ENCODE measurements around the gene TLR9.

Gene TLR9

DNA sequence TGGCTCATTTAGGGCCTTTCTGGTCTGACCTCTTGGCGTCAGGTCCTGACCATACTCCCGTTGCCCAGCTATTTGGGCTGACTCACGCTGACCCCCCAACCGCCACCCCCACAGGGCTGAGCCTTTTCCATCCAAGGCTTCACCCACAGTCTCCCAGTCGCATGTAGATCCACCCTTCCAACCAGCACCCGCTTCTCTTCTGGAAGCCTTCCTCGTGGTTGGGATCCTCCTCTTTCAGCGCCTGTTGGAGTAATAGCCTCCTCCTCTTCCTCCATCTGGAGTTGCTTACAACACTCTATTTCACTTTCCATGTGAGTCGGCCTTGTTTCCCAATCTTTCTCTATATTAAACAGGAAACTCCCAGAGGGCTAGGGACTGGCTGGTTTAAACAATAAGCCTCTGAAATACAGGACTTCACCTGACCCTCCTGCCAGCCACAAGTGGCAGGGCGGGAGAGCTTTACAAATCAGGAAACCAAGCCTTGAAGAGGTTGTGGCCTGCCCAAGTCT, 29.6 kb downstream of the TLR9 start:
- H3K9me3 ChIP-seq (ENCODE audit: severe bottlenecking) = no peaks in the 10 kb centered on the region
- no peak overlapping the region for H3K27ac ChIP-seq (ENCODE audit: poor library complexity, severe bottlenecking)
- no peak for DNase-seq (ENCODE audit: low spot score)
- no peaks in the 10 kb centered on the region for H3K27me3 ChIP-seq (ENCODE audit: insufficient read depth, poor library complexity, severe bottlenecking)
- peaks cover 13% of the 10 kb centered on the region for H3K4me1 ChIP-seq (ENCODE audit: insufficient read depth, poor library complexity, severe bottlenecking)
- no peak overlapping the region for H3K4me3 ChIP-seq (ENCODE audit: severe bottlenecking)
- peak; percentile 4; the same call in 1 of the 3 replicates for ATAC-seq (ENCODE audit: low read depth)
- peaks cover 18% of the 10 kb centered on the region for H3K36me3 ChIP-seq (ENCODE audit: low read depth)
- TF ChIP-seq, protein P1, sequence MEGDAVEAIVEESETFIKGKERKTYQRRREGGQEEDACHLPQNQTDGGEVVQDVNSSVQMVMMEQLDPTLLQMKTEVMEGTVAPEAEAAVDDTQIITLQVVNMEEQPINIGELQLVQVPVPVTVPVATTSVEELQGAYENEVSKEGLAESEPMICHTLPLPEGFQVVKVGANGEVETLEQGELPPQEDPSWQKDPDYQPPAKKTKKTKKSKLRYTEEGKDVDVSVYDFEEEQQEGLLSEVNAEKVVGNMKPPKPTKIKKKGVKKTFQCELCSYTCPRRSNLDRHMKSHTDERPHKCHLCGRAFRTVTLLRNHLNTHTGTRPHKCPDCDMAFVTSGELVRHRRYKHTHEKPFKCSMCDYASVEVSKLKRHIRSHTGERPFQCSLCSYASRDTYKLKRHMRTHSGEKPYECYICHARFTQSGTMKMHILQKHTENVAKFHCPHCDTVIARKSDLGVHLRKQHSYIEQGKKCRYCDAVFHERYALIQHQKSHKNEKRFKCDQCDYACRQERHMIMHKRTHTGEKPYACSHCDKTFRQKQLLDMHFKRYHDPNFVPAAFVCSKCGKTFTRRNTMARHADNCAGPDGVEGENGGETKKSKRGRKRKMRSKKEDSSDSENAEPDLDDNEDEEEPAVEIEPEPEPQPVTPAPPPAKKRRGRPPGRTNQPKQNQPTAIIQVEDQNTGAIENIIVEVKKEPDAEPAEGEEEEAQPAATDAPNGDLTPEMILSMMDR (IDR thresholded peaks at IDR 0.05; ENCODE audit: poor library complexity, severe bottlenecking) = no peak

DNA sequence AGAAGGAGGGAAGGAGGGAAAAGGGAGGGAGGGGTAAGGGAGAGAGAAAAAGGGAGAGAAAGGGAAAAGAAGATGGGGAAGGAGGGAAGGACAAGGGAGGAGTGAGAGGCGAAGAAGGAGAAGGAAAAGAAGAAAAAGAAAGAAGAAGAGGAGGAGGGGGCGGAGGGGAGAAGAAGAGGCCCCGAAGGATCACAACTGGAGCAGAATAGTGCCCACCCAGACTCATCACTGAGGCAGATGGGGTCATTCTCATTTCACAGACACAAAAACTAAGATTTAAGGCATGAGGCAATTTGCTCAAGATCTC, 30.2 kb downstream of the TLR9 start:
- Histone ChIP-seq H3K4me3 (ENCODE audit: severe bottlenecking) (no peak overlapping the region), H3K9me3 (ENCODE audit: severe bottlenecking) (no peaks in the 10 kb centered on the region), H3K27me3 (ENCODE audit: insufficient read depth, poor library complexity, severe bottlenecking) (no peaks in the 10 kb centered on the region), H3K36me3 (ENCODE audit: low read depth) (peaks cover 12% of the 10 kb centered on the region), H3K4me1 (ENCODE audit: insufficient read depth, poor library complexity, severe bottlenecking) (peaks cover 13% of the 10 kb centered on the region), H3K27ac (ENCODE audit: poor library complexity, severe bottlenecking) (no peak overlapping the region)
- no peak for DNase-seq (ENCODE audit: low spot score)
- TF ChIP-seq, protein P1 (IDR thresholded peaks at IDR 0.05; ENCODE audit: poor library complexity, severe bottlenecking) = no peak
- ATAC-seq (ENCODE audit: low read depth) = no peak

DNA sequence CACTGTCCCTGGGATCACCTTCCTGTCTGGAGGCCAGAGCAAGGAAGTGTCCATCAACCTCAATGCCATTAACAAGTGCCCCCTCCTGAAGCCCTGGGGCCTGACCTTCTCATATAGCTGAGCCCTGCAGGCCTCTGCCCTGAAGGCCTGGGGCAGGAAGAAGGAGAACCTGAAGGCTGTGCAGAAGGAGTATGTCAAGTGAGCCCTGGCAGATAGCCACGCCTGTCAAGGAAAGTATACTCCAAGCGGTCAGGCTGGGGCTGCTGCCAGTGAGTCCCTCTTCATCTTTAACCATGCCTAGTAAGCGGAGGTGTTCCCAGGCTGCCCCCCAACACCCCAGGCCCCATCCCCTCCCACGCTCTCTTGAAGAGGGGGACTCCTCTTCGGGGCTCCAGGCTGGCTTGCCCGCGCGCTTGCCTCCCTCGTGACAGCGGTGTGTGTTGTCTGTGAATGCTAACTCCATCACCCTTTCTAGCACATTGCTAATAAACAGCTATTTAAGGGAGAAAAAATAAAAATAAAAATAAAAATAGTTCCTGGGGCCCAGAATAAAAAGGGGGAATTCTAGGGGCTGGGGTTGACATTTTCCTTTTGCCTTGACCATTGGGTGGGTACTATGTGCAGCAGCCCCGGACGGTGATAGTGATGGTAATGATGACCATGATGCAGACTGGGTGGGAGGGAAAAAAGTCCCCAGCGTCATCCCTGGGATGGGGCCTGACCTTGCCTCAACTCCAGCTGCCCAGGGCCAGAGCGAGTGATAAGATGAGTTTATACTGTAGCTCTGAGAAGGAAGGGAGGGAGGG, 30.8 kb downstream of the TLR9 start:
- H3K36me3 ChIP-seq (ENCODE audit: low read depth) = peaks cover 6% of the 10 kb centered on the region
- peaks cover 13% of the 10 kb centered on the region for H3K4me1 ChIP-seq (ENCODE audit: insufficient read depth, poor library complexity, severe bottlenecking)
- no peak overlapping the region for H3K27ac ChIP-seq (ENCODE audit: poor library complexity, severe bottlenecking)
- TF ChIP-seq, protein P1 (IDR thresholded peaks at IDR 0.05; ENCODE audit: poor library complexity, severe bottlenecking) = no peak
- no peaks in the 10 kb centered on the region for H3K27me3 ChIP-seq (ENCODE audit: insufficient read depth, poor library complexity, severe bottlenecking)
- DNase-seq (ENCODE audit: low spot score) (no peak), ATAC-seq (ENCODE audit: low read depth) (no peak)
- H3K4me3 ChIP-seq (ENCODE audit: severe bottlenecking) = no peak overlapping the region
- H3K9me3 ChIP-seq (ENCODE audit: severe bottlenecking) = no peaks in the 10 kb centered on the region

DNA sequence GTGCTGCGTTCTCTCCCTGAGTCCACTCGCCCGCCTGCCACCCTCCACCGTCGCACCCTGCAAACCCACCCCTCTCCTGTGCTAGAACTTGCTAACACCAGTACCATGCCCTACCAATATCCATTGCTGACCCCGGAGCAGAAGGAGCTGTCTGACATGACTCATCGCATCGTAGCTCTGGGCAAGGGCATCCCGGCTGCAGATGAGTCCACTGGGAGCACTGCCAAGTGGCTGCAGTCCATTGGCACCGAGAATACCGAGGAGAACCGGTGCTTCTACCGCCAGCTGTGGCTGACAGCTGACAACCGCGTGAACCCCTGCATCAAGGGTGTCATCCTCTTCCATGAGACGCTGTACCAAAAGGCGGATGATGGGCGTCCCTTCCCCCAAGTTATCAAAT, 32.4 kb downstream of the TLR9 start:
- Histone ChIP-seq H3K4me3 (ENCODE audit: severe bottlenecking) (no peak overlapping the region), H3K27me3 (ENCODE audit: insufficient read depth, poor library complexity, severe bottlenecking) (no peaks in the 10 kb centered on the region), H3K9me3 (ENCODE audit: severe bottlenecking) (no peaks in the 10 kb centered on the region), H3K4me1 (ENCODE audit: insufficient read depth, poor library complexity, severe bottlenecking) (peaks cover 13% of the 10 kb centered on the region), H3K27ac (ENCODE audit: poor library complexity, severe bottlenecking) (no peak overlapping the region), H3K36me3 (ENCODE audit: low read depth) (no peaks in the 10 kb centered on the region)
- no peak for DNase-seq (ENCODE audit: low spot score)
- TF ChIP-seq, protein P1 (IDR thresholded peaks at IDR 0.05; ENCODE audit: poor library complexity, severe bottlenecking) = no peak
- peak; percentile 60 for ATAC-seq (ENCODE audit: low read depth)

DNA sequence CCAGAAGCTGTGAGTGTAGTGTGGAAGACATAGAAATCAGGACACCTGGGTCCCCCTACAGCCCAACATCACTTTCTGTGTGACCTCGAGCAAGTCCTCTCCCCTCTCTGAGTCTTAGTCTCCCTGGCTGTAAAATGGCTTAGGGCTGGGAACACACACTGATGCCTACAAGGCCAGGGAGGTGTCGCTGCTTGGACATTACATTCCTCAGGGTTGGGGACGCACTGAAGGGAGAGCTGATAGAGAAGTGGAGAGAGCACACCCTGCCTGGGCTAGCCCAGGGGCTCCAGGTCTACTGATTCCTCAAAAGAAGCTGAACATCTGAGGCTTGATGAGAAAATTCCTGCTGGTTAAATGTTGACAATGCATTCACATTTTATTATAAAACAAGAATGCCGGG, 33.8 kb downstream of the TLR9 start:
- H3K27me3 ChIP-seq (ENCODE audit: insufficient read depth, poor library complexity, severe bottlenecking) = no peaks in the 10 kb centered on the region
- no peaks in the 10 kb centered on the region for H3K36me3 ChIP-seq (ENCODE audit: low read depth)
- H3K4me1 ChIP-seq (ENCODE audit: insufficient read depth, poor library complexity, severe bottlenecking) = peaks cover 6% of the 10 kb centered on the region
- TF ChIP-seq, protein P1 (IDR thresholded peaks at IDR 0.05; ENCODE audit: poor library complexity, severe bottlenecking) = no peak
- ATAC-seq (ENCODE audit: low read depth) (no peak), DNase-seq (ENCODE audit: low spot score) (no peak)
- no peak overlapping the region for H3K27ac ChIP-seq (ENCODE audit: poor library complexity, severe bottlenecking)
- H3K4me3 ChIP-seq (ENCODE audit: severe bottlenecking) = no peak overlapping the region
- no peaks in the 10 kb centered on the region for H3K9me3 ChIP-seq (ENCODE audit: severe bottlenecking)
